Measurements from ENCODE around the gene KCTD10. TPM values are rescaled to one million over a fixed set of nuclear protein-coding genes. Genes with fewer than 3 reads are reported as not detected.

Gene KCTD10
- total and polyA plus RNA-seq, 9 of the 15 experiments (the other 6 are each of a cell fraction or from before 2014, with no cell fraction given) = 1.9 to 37.5 (median 15.7) TPM

- Histone ChIP-seq H3K9me3 (replicated peaks; ENCODE audit: control insufficient read depth, insufficient read depth, low read depth, low read length) (no peaks in the 10 kb centered on the region), H3K4me1 (replicated peaks in 1 of 2; ENCODE audit: control insufficient read depth in 2 of 2, insufficient read depth in 2 of 2, low read length in 2 of 2) (peaks cover 29 to 36% of the 10 kb centered on the region in 2 experiments), H3K9ac (ENCODE audit: insufficient read depth in 1 of 2, low read depth in 2 of 2, low read length in 2 of 2) (no peak overlapping the region), H3K4me3 (no peak overlapping the region), H3K27me3 (ENCODE audit: control insufficient read depth in 2 of 2, insufficient read depth in 2 of 2, low read length in 2 of 2) (no peaks in the 10 kb centered on the region), H3K9me1 (ENCODE audit: control insufficient read depth, insufficient read depth, low read length) (no peaks in the 10 kb centered on the region), H3K27ac (ENCODE audit: extremely low read depth, low read depth, low read length) (no peak overlapping the region), H3K36me3 (ENCODE audit: control insufficient read depth, insufficient read depth, low read length) (peaks cover 69% of the 10 kb centered on the region), H3K79me2 (ENCODE audit: control insufficient read depth, insufficient read depth, low read length) (peaks cover 33% of the 10 kb centered on the region), H2AFZ (ENCODE audit: low read depth, low read length) (no peak overlapping the region), H3K4me2 (ENCODE audit: insufficient read depth, low read length) (no peak overlapping the region), H4K20me1 (replicated peaks; ENCODE audit: control insufficient read depth, insufficient read depth, low read length) (no peaks in the 10 kb centered on the region)
- in situ Hi-C loops (cut with MboI) = no loop called here
- WGBS (ENCODE audit: insufficient coverage, low coverage, missing lambda C conversion rate) = 80% methylated on average over 4 of the region's 4 CpGs
- no TSS peak for BruUV-seq (replicated peaks)
- POLR2A ChIA-PET = interaction anchor here (0.5 to 1.6 kb wide), 2 partner anchors 15 to 142 kb away, joined by 3 read pairs; no protein-coding TSS in a partner anchor
- intact Hi-C loops (cut with micrococcal nuclease) = no loop called here
- no peak for DNase-seq (ENCODE audit: extremely low read depth in 1 of 4, low spot score in 3 of 4)
- CTCF ChIA-PET (ENCODE audit: low intra/inter-chr PET ratio) = no interaction called here
- ATAC-seq = no peak
- no peak for TF ChIP-seq KHSRP (IDR thresholded peaks at IDR 0.05)
- TF ChIP-seq TEAD4 (IDR thresholded peaks at IDR 0.05; ENCODE audit: low read length) = no peak
- no peak for TF ChIP-seq TEAD4 (CRISPR knock-in tag; IDR thresholded peaks at IDR 0.05; ENCODE audit: borderline replicate concordance)
- no peak for TF ChIP-seq ZNF232 (CRISPR knock-in tag; IDR thresholded peaks at IDR 0.05)
- TF ChIP-seq STAT5A (IDR thresholded peaks at IDR 0.05; ENCODE audit: borderline replicate concordance, low read length) = no peak
- no peak for TF ChIP-seq CGGBP1 (CRISPR knock-in tag; IDR thresholded peaks at IDR 0.05)
- FAIRE-seq = no peak
Measured at GRCh38 chr12:109458086-109458485, 19.0 kb downstream of the KCTD10 start.

DNA sequence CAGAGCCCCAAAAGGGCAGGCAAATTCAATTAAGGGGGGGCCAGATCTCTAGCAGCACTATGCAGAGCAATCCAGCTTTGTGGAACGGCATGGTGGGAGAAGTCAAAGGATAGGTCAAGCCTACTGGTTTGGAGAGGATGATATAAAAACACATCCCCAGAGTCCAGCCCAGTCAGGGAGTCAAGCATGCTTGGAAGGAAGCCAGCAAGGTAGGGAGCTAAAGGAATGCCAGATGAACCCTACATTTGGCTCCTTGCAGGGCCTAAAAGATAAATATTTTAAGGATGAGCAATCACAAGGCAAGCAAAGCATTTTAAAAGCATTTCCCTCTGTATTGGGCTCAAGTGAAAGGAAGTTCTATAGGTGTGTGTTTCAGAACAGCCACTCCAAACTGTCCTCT is 21.4 kb downstream of the KCTD10 start:
- Histone ChIP-seq H4K20me1 (replicated peaks; ENCODE audit: control insufficient read depth, insufficient read depth, low read length) (no peaks in the 10 kb centered on the region), H3K36me3 (ENCODE audit: control insufficient read depth, insufficient read depth, low read length) (peaks cover 90% of the 10 kb centered on the region), H2AFZ (ENCODE audit: low read depth, low read length) (no peak overlapping the region), H3K79me2 (ENCODE audit: control insufficient read depth, insufficient read depth, low read length) (peaks cover 16% of the 10 kb centered on the region), H3K4me2 (ENCODE audit: insufficient read depth, low read length) (no peak overlapping the region), H3K4me3 (no peak overlapping the region), H3K9ac (ENCODE audit: insufficient read depth in 1 of 2, low read depth in 2 of 2, low read length in 2 of 2) (no peak overlapping the region), H3K4me1 (replicated peaks in 1 of 2; ENCODE audit: control insufficient read depth in 2 of 2, insufficient read depth in 2 of 2, low read length in 2 of 2) (peaks cover 12% of the 10 kb centered on the region in 2 experiments), H3K27me3 (ENCODE audit: control insufficient read depth in 2 of 2, insufficient read depth in 2 of 2, low read length in 2 of 2) (no peaks in the 10 kb centered on the region), H3K9me3 (replicated peaks; ENCODE audit: control insufficient read depth, insufficient read depth, low read depth, low read length) (no peaks in the 10 kb centered on the region), H3K27ac (ENCODE audit: extremely low read depth, low read depth, low read length) (no peak overlapping the region), H3K9me1 (ENCODE audit: control insufficient read depth, insufficient read depth, low read length) (no peaks in the 10 kb centered on the region)
- no TSS peak for BruUV-seq (replicated peaks)
- TF ChIP-seq JUND (IDR thresholded peaks at IDR 0.05; ENCODE audit: borderline replicate concordance, low read depth, low read length) = no peak
- no peak for TF ChIP-seq JUND (tag; IDR thresholded peaks at IDR 0.05; ENCODE audit: borderline replicate concordance, low read depth, low read length)
- no peak for TF ChIP-seq CXXC5 (CRISPR knock-in tag; IDR thresholded peaks at IDR 0.05)
- TF ChIP-seq CAMTA2 (CRISPR knock-in tag; conservative IDR thresholded peaks at IDR 0.05) = no peak
- FAIRE-seq (no peak), DNase-seq (ENCODE audit: extremely low read depth in 1 of 4, low spot score in 3 of 4) (no peak), ATAC-seq (no peak)
- in situ Hi-C loops (cut with MboI) (no loop called here), intact Hi-C loops (cut with micrococcal nuclease) (no loop called here)
- 94% methylated on average over 1 of the region's 1 CpG for WGBS (ENCODE audit: insufficient coverage, low coverage, missing lambda C conversion rate)
- CTCF ChIA-PET (ENCODE audit: low intra/inter-chr PET ratio) = no interaction called here
- POLR2A ChIA-PET = no interaction called here
